HG02763 (cell line): ENCODE data around the gene FLNB.

ENCODE experiments used
- ATAC-seq: cut with Tn5 transposase; IDR thresholded peaks from one replicate; pipeline ENCODE4 v1.9.1; 2021; ENCODE audit warnings: mild to moderate bottlenecking, moderate library complexity; ENCODE audit not compliant: unreplicated experiment

Gene FLNB

GRCh38 chr3:58130591-58130990, 122.4 kb downstream of the FLNB start:
- ATAC-seq, result no peak

GRCh38 chr3:58131101-58131825, 123.0 kb downstream of the FLNB start:
- no peak for ATAC-seq

GRCh38 chr3:58132850-58133249, 124.6 kb downstream of the FLNB start:
- no peak for ATAC-seq

- ATAC-seq, result no peak
Measured at GRCh38 chr3:58134468-58134867, 126.2 kb downstream of the FLNB start.

- ATAC-seq, result no peak
Measured at GRCh38 chr3:58135712-58136543, 127.7 kb downstream of the FLNB start.

- no peak for ATAC-seq
Measured at GRCh38 chr3:58137306-58137705, 129.1 kb downstream of the FLNB start.

- ATAC-seq, result no peak
Measured at GRCh38 chr3:58141766-58142345, 133.6 kb downstream of the FLNB start.

GRCh38 chr3:58143417-58144055, 135.3 kb downstream of the FLNB start:
- ATAC-seq, result no peak

- no peak for ATAC-seq
Measured at GRCh38 chr3:58144478-58145325, 136.5 kb downstream of the FLNB start.

GRCh38 chr3:58148049-58148448, 139.8 kb downstream of the FLNB start:
- no peak for ATAC-seq

GRCh38 chr3:58150130-58150809, 142.0 kb downstream of the FLNB start:
- no peak for ATAC-seq

- ATAC-seq, result no peak
Measured at GRCh38 chr3:58150810-58151199, 142.6 kb downstream of the FLNB start.

- ATAC-seq, result no peak
Measured at GRCh38 chr3:58151637-58152036, 143.4 kb downstream of the FLNB start.

- ATAC-seq, result no peak
Measured at GRCh38 chr3:58152225-58153015, 144.2 kb downstream of the FLNB start.

- no peak for ATAC-seq
Measured at GRCh38 chr3:58153371-58153770, 145.1 kb downstream of the FLNB start.

- ATAC-seq, result no peak
Measured at GRCh38 chr3:58154626-58155449, 146.6 kb downstream of the FLNB start.

GRCh38 chr3:58155838-58156237, 147.6 kb downstream of the FLNB start:
- no peak for ATAC-seq

- no peak for ATAC-seq
Measured at GRCh38 chr3:58157700-58158099, 149.5 kb downstream of the FLNB start.
